Activated naive CD4-positive, alpha-beta T cell treated with anti-CD3 and anti-CD28 coated beads, Interleukin-2, amount 10 ng/mL, durations not matched to agents 7 days and 5 days (primary cell): ENCODE measurements around the gene PTPRZ1.

Source experiments
- CTCF ChIA-PET: fragments of 350-600 bp; sonication (Branson Sonifier 250); formaldehyde crosslinking; loops from one replicate; lab custom pipeline; 2021; ENCODE audit warnings: antibody characterized with exemption; lab: Charles Lee
- DNase-seq: peaks from one replicate; pipeline ENCODE4 v3.0.0-alpha.2; 2020
- H3K27ac Mint-ChIP-seq: one replicate; pipeline ENCODE4 v1.8.0; 2021; ENCODE audit warnings: mild to moderate bottlenecking, moderate library complexity, mixed read lengths
- H3K27me3 Mint-ChIP-seq: one replicate; pipeline ENCODE4 v1.8.0; 2021; ENCODE audit warnings: mild to moderate bottlenecking, mixed read lengths
- H3K36me3 Mint-ChIP-seq: one replicate; pipeline ENCODE4 v1.8.0; 2021; ENCODE audit warnings: mixed read lengths
- H3K4me1 Mint-ChIP-seq: one replicate; pipeline ENCODE4 v1.8.0; 2021; ENCODE audit warnings: mixed read lengths
- H3K4me3 Mint-ChIP-seq: one replicate; pipeline ENCODE4 v1.8.0; 2021; ENCODE audit warnings: mild to moderate bottlenecking, moderate library complexity, mixed read lengths
- H3K9me3 Mint-ChIP-seq: one replicate; pipeline ENCODE4 v1.8.0; 2021; ENCODE audit warnings: mixed read lengths

Gene PTPRZ1

GRCh38 chr7:122014697-122015096, 141.7 kb downstream of the PTPRZ1 start:
- Mint-ChIP-seq H3K4me1 (no peaks in the 10 kb centered on the region), H3K9me3 (no peaks in the 10 kb centered on the region), H3K4me3 (no peak overlapping the region), H3K27me3 (no peaks in the 10 kb centered on the region), H3K36me3 (no peaks in the 10 kb centered on the region), H3K27ac (no peak overlapping the region)
- no peak for DNase-seq
- CTCF ChIA-PET = interaction anchor here (1.0 kb wide), 1 partner anchor 20 kb away, joined by 3 read pairs; no protein-coding TSS in a partner anchor

- DNase-seq = no peak
- Mint-ChIP-seq H3K4me3 (no peak overlapping the region), H3K27me3 (no peaks in the 10 kb centered on the region), H3K27ac (no peak overlapping the region), H3K9me3 (no peaks in the 10 kb centered on the region), H3K4me1 (no peaks in the 10 kb centered on the region), H3K36me3 (no peaks in the 10 kb centered on the region)
- CTCF ChIA-PET = no interaction called here
Observed at GRCh38 chr7:122018032-122018431, 145.1 kb downstream of the PTPRZ1 start.

DNA sequence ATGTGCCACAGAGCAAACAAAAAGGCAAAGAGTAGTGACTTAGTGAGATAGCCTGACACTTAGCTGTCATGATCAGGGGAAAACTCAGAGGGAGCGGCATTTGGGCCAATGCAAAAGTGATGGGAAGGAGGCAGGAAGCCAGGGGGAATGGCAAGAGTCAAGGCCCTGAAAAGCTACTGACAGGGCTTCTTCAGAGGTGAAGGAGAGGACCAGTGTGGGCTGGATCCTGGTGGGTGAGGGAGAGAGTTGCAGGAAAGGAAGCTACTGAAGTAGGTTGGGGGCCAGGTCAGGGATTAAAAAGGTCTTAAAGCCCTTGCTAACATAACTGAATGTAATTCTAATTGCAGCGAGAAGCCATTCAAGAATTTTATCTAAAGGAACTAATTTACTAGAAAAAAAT, 154.1 kb downstream of the PTPRZ1 start:
- Mint-ChIP-seq H3K27ac (no peak overlapping the region), H3K4me3 (no peak overlapping the region), H3K4me1 (no peaks in the 10 kb centered on the region), H3K9me3 (no peaks in the 10 kb centered on the region), H3K36me3 (no peaks in the 10 kb centered on the region), H3K27me3 (no peaks in the 10 kb centered on the region)
- DNase-seq = no peak
- CTCF ChIA-PET = interaction anchor here (1.3 kb wide), 1 partner anchor 33 kb away, joined by 4 read pairs; no protein-coding TSS in a partner anchor

DNA sequence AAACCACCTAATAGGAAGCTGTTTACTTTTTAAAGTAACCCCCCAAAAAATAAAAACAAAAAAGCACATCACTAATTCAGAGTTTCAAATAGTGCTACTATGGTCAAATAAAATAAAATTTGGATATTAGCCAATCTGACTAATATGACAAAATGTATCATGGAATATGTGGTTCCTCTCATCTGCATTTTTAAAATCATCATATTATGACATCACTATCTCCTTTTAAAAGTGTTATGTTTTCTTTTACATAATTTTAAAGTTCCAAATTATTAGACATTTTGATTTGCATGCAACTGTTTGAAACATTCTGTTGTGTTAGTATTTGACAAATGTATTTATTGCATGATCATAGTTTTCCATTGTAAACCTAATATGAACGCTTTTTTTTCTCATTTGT, 160.7 kb downstream of the PTPRZ1 start:
- no peaks in the 10 kb centered on the region for H3K36me3 Mint-ChIP-seq
- no peaks in the 10 kb centered on the region for H3K9me3 Mint-ChIP-seq
- no peak overlapping the region for H3K27ac Mint-ChIP-seq
- H3K4me1 Mint-ChIP-seq = no peaks in the 10 kb centered on the region
- H3K4me3 Mint-ChIP-seq = no peak overlapping the region
- no peak for DNase-seq
- H3K27me3 Mint-ChIP-seq = no peaks in the 10 kb centered on the region
- CTCF ChIA-PET = no interaction called here

DNA sequence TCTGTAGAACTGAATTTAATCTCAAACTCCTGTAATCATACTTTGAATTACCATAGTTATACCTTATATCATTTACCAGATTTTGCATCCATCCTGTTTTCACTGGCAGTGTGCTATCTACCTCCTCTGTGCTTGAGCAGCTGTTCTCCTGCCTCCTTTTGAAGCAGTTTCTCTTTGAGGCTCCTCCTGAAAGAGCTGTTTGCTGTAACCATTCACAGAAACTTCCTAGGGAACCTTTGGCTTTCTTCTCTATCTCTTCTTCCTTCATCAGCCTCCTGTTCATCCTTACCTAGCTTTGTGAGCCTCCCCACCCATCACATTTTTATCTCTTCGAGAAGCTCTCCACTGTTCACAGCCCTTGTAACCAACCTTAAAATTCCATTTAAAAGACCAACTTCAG, 162.9 kb downstream of the PTPRZ1 start:
- Mint-ChIP-seq H3K27me3 (no peaks in the 10 kb centered on the region), H3K36me3 (no peaks in the 10 kb centered on the region), H3K9me3 (no peaks in the 10 kb centered on the region), H3K4me1 (no peaks in the 10 kb centered on the region), H3K4me3 (no peak overlapping the region), H3K27ac (no peak overlapping the region)
- CTCF ChIA-PET = no interaction called here
- no peak for DNase-seq

GRCh38 chr7:122038134-122038533, 165.2 kb downstream of the PTPRZ1 start:
- H3K4me3 Mint-ChIP-seq = no peak overlapping the region
- H3K27ac Mint-ChIP-seq = no peak overlapping the region
- CTCF ChIA-PET = no interaction called here
- no peaks in the 10 kb centered on the region for H3K36me3 Mint-ChIP-seq
- H3K27me3 Mint-ChIP-seq = no peaks in the 10 kb centered on the region
- H3K9me3 Mint-ChIP-seq = no peaks in the 10 kb centered on the region
- no peak for DNase-seq
- no peaks in the 10 kb centered on the region for H3K4me1 Mint-ChIP-seq

GRCh38 chr7:122038904-122039303, 165.9 kb downstream of the PTPRZ1 start:
- no peak for DNase-seq
- CTCF ChIA-PET = no interaction called here
- H3K4me1 Mint-ChIP-seq = no peaks in the 10 kb centered on the region
- no peaks in the 10 kb centered on the region for H3K36me3 Mint-ChIP-seq
- no peak overlapping the region for H3K27ac Mint-ChIP-seq
- H3K27me3 Mint-ChIP-seq = no peaks in the 10 kb centered on the region
- H3K4me3 Mint-ChIP-seq = no peak overlapping the region
- H3K9me3 Mint-ChIP-seq = no peaks in the 10 kb centered on the region

GRCh38 chr7:122040147-122040546, 167.2 kb downstream of the PTPRZ1 start:
- DNase-seq = no peak
- H3K36me3 Mint-ChIP-seq = no peaks in the 10 kb centered on the region
- no peaks in the 10 kb centered on the region for H3K27me3 Mint-ChIP-seq
- CTCF ChIA-PET = no interaction called here
- H3K27ac Mint-ChIP-seq = no peak overlapping the region
- no peak overlapping the region for H3K4me3 Mint-ChIP-seq
- H3K4me1 Mint-ChIP-seq = no peaks in the 10 kb centered on the region
- H3K9me3 Mint-ChIP-seq = no peaks in the 10 kb centered on the region

DNA sequence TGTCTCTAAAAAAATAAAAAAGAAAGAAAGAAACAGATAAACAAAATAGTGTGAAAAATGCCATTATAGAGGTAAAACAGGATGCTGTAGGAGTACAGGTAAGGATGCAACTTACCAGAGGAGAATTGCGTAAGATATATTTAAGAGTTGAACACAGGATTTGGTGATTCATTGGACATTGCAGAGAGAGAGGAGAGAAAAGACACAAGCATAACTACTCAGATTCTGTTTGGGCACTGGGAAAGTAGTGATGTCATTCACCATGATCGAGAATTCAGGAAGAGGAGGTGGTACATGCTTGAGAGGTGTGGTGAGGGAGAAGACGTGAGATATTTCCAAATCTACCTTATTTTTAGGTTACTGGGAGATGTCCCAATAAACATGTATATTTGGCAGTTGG, 173.4 kb downstream of the PTPRZ1 start:
- H3K27me3 Mint-ChIP-seq = no peaks in the 10 kb centered on the region
- CTCF ChIA-PET = no interaction called here
- H3K27ac Mint-ChIP-seq = no peak overlapping the region
- H3K4me3 Mint-ChIP-seq = no peak overlapping the region
- no peaks in the 10 kb centered on the region for H3K9me3 Mint-ChIP-seq
- no peaks in the 10 kb centered on the region for H3K4me1 Mint-ChIP-seq
- H3K36me3 Mint-ChIP-seq = no peaks in the 10 kb centered on the region
- DNase-seq = no peak

- H3K27ac Mint-ChIP-seq = no peak overlapping the region
- no peak overlapping the region for H3K4me3 Mint-ChIP-seq
- no peaks in the 10 kb centered on the region for H3K36me3 Mint-ChIP-seq
- no peak for DNase-seq
- no peaks in the 10 kb centered on the region for H3K27me3 Mint-ChIP-seq
- CTCF ChIA-PET = no interaction called here
- H3K9me3 Mint-ChIP-seq = no peaks in the 10 kb centered on the region
- no peaks in the 10 kb centered on the region for H3K4me1 Mint-ChIP-seq
Observed at GRCh38 chr7:122054393-122054792, 181.4 kb downstream of the PTPRZ1 start.

DNA sequence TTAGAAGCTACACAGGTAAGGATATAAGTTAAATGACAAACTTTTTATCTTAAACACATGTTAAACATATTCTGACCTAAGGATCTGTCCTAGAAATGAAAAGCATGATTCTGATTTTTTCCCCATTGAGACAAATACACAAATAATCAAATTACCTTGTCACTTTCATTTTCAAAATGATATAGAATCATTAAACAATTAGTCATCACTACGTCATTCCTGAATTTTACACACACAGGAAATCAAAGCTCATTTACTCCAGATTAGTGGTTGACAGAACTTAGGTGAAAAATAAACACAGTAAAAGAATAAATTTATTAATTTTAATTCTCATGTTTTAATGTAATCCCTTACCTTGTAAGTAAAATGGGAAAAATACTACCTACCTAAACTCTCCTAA, 182.1 kb downstream of the PTPRZ1 start:
- CTCF ChIA-PET = no interaction called here
- no peaks in the 10 kb centered on the region for H3K4me1 Mint-ChIP-seq
- no peaks in the 10 kb centered on the region for H3K9me3 Mint-ChIP-seq
- H3K36me3 Mint-ChIP-seq = no peaks in the 10 kb centered on the region
- no peaks in the 10 kb centered on the region for H3K27me3 Mint-ChIP-seq
- no peak overlapping the region for H3K4me3 Mint-ChIP-seq
- no peak for DNase-seq
- H3K27ac Mint-ChIP-seq = no peak overlapping the region

DNA sequence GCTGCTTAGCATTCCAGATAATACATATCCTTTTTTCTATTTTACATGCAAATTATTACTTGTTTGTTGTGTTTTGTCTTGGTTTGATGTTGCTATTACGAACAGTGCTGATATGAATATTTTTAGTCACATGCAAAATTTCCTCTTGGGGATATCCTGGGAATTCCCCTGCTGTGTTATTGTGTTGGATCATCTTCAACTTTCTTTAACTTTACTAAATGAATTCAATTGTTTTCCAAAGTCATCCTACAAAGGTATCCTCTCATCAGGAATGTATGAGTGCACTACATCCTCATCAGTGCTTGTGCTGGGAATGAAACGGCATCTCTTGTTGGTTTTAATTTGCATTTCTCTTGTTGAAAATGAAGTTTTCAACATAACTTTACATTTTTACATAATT, 184.0 kb downstream of the PTPRZ1 start:
- Mint-ChIP-seq H3K36me3 (no peaks in the 10 kb centered on the region), H3K9me3 (no peaks in the 10 kb centered on the region), H3K27me3 (no peaks in the 10 kb centered on the region), H3K4me3 (no peak overlapping the region), H3K4me1 (no peaks in the 10 kb centered on the region), H3K27ac (no peak overlapping the region)
- no peak for DNase-seq
- CTCF ChIA-PET = no interaction called here

- H3K36me3 Mint-ChIP-seq = no peaks in the 10 kb centered on the region
- no peak overlapping the region for H3K4me3 Mint-ChIP-seq
- no peaks in the 10 kb centered on the region for H3K9me3 Mint-ChIP-seq
- no peaks in the 10 kb centered on the region for H3K27me3 Mint-ChIP-seq
- H3K27ac Mint-ChIP-seq = no peak overlapping the region
- no peaks in the 10 kb centered on the region for H3K4me1 Mint-ChIP-seq
- CTCF ChIA-PET = no interaction called here
- no peak for DNase-seq
Observed at GRCh38 chr7:122059542-122059941, 186.6 kb downstream of the PTPRZ1 start.

DNA sequence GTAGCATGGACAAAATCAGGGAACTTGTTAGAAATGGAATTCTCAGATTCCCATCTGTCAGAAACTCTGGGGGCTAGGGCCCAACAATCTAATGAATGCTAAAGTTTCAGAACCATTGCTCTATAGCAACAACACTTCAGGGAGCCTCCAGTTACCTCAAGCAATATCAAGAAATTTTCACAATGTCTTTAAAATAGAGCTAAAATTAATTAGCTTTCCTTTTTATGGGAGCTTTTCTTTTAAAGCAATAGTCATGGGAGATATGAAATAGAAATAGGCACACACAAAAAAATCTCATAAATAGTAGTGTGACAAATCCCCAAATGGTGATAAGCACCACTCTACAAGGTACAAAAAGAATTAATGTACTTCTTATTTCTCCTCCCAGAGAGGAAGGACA, 190.2 kb downstream of the PTPRZ1 start:
- CTCF ChIA-PET = no interaction called here
- no peaks in the 10 kb centered on the region for H3K9me3 Mint-ChIP-seq

GRCh38 chr7:122064971-122065370, 192.0 kb downstream of the PTPRZ1 start:
- CTCF ChIA-PET = no interaction called here
- no peak overlapping the region for H3K4me3 Mint-ChIP-seq
- no peaks in the 10 kb centered on the region for H3K36me3 Mint-ChIP-seq
- no peaks in the 10 kb centered on the region for H3K27me3 Mint-ChIP-seq
- H3K4me1 Mint-ChIP-seq = no peaks in the 10 kb centered on the region
- peaks cover 2% of the 10 kb centered on the region for H3K9me3 Mint-ChIP-seq
- no peak overlapping the region for H3K27ac Mint-ChIP-seq
- no peak for DNase-seq

More for the DNA sequence above, 190.2 kb downstream of the PTPRZ1 start:
- Mint-ChIP-seq H3K4me1 (no peaks in the 10 kb centered on the region), H3K4me3 (no peak overlapping the region), H3K27me3 (no peaks in the 10 kb centered on the region), H3K27ac (no peak overlapping the region), H3K36me3 (no peaks in the 10 kb centered on the region)
- no peak for DNase-seq

GRCh38 chr7:122067077-122067476, 194.1 kb downstream of the PTPRZ1 start:
- Mint-ChIP-seq H3K27me3 (no peaks in the 10 kb centered on the region), H3K36me3 (no peaks in the 10 kb centered on the region), H3K9me3 (peaks cover 2% of the 10 kb centered on the region), H3K4me3 (no peak overlapping the region), H3K27ac (no peak overlapping the region), H3K4me1 (no peaks in the 10 kb centered on the region)
- CTCF ChIA-PET = no interaction called here
- DNase-seq = no peak
